HepG2 (cell line): ENCODE data around the gene MMD2. TPM values are rescaled to one million over a fixed set of nuclear protein-coding genes. Genes with fewer than 3 reads are reported as not detected.

ENCODE experiments used
- ATAC-seq: fragments of 200-7000 bp; cut with Tn5 transposase; 3 replicates; pipeline ENCODE4 v1.9.1; 2020; ENCODE audit warnings: mild to moderate bottlenecking, moderate library complexity
- BruUV-seq: library from RNA; stranded (reverse); fragments of 400-500 nt; replicated peaks from 2 replicates; lab custom pipeline; 2021; lab: Mats Ljungman, UMichigan
- CTCF ChIA-PET: fragments of 300-600 bp; formaldehyde crosslinking; extraction: SDS; loops from one replicate; lab custom pipeline; 2021; ENCODE audit warnings: low total read pairs, inconsistent platforms, low intra/inter-chr PET ratio; lab: Yijun Ruan, JAX
- POLR2A ChIA-PET: fragments of 350-600 bp; sonication (Branson Sonifier 250); formaldehyde crosslinking; loops from one replicate; lab custom pipeline; 2020; ENCODE audit warnings: antibody characterized with exemption, inconsistent platforms; lab: Yijun Ruan, JAX
- DNase-seq: peaks from one replicate; pipeline ENCODE4 v3.0.0-alpha.2; 2015; ENCODE audit warnings: low spot score
- FAIRE-seq: peaks from 3 replicates; lab custom pipeline; 2011; peaks lifted over from hg19 to GRCh38; lab: Jason Lieb, UNC
- H2AFZ ChIP-seq: one replicate; pipeline ENCODE4 v1.6.1; 2011; ENCODE audit warnings: low read length, inconsistent platforms
- H3K27ac ChIP-seq: fragments of 300-600 bp; 3 replicates; pipeline ENCODE4 v1.8.0; 2011; ENCODE audit warnings: mixed run types, mild to moderate bottlenecking, mixed read lengths, low read length, inconsistent platforms; ENCODE audit not compliant: insufficient read depth; ENCODE audit errors: extremely low read length
- H3K27me3 ChIP-seq, 2 experiments: fragments of 200-600 bp in 1 of 2; 2 replicates in 1 of 2; 3 replicates in 1 of 2; pipeline versions ENCODE4 v1.6.0 to v1.8.0; 2011; ENCODE audit warnings: low read length in 2 of 2, mild to moderate bottlenecking in 2 of 2, moderate library complexity in 2 of 2, inconsistent platforms in 1 of 2; ENCODE audit not compliant: insufficient read depth in 2 of 2, control insufficient read depth in 1 of 2
- H3K36me3 ChIP-seq, 2 experiments: fragments of 200-600 bp in 1 of 2; replicated peaks in 1 of 2; 2 replicates in 1 of 2; 3 replicates in 1 of 2; pipeline versions ENCODE4 v1.5.1 to v1.8.0; 2011; ENCODE audit warnings: low read length in 2 of 2, inconsistent platforms in 1 of 2; ENCODE audit not compliant: insufficient read depth in 2 of 2, control insufficient read depth in 1 of 2
- H3K4me1 ChIP-seq: 2 replicates; pipeline ENCODE4 v1.5.1; 2012; ENCODE audit warnings: low read length, inconsistent platforms; ENCODE audit not compliant: insufficient read depth
- H3K4me2 ChIP-seq: 2 replicates; pipeline ENCODE4 v1.6.0; 2011; ENCODE audit warnings: low read depth, low read length, inconsistent platforms
- H3K4me3 ChIP-seq, 3 experiments: fragments of 200-600 bp in 1 of 3; sonication (generic), shearing (Covaris generic) in 1 of 3; replicated peaks in 1 of 3; 2 replicates each; pipeline ENCODE4 v1.5.1; 2011 to 2016; ENCODE audit warnings: low read length in 3 of 3, inconsistent platforms in 2 of 3, low read depth in 2 of 3, mild to moderate bottlenecking in 2 of 3, control low read depth in 1 of 3, mixed read lengths in 1 of 3; ENCODE audit not compliant: insufficient read depth in 1 of 3
- H3K79me2 ChIP-seq: one replicate; pipeline ENCODE4 v1.6.1; 2011; ENCODE audit warnings: low read length, inconsistent platforms; ENCODE audit not compliant: insufficient read depth
- H3K9ac ChIP-seq: 2 replicates; pipeline ENCODE4 v1.6.0; 2011; ENCODE audit warnings: mild to moderate bottlenecking, low read depth, low read length, inconsistent platforms; ENCODE audit not compliant: insufficient read depth
- H3K9me3 ChIP-seq: 2 replicates; pipeline ENCODE4 v1.5.1; 2012; ENCODE audit warnings: mild to moderate bottlenecking, low read length
- H4K20me1 ChIP-seq: 2 replicates; pipeline ENCODE4 v1.6.0; 2011; ENCODE audit warnings: inconsistent platforms, mild to moderate bottlenecking, low read length, moderate library complexity; ENCODE audit not compliant: insufficient read depth
- CHCHD3 ChIP-seq: sonication (generic); formaldehyde crosslinking; IDR thresholded peaks from 2 replicates; pipeline ENCODE4 v1.8.0; 2022; ENCODE audit warnings: mild to moderate bottlenecking, missing genetic modification reagents, moderate library complexity
- ESRRA ChIP-seq: sonication (generic); formaldehyde crosslinking; IDR thresholded peaks from 2 replicates; pipeline ENCODE4 v1.5.1; 2020; ENCODE audit warnings: mild to moderate bottlenecking, low read depth, missing genetic modification reagents
- KMT2B ChIP-seq: IDR thresholded peaks from 2 replicates; pipeline ENCODE4 v1.6.1; 2016; ENCODE audit warnings: missing genetic modification reagents, missing compliant biosample characterization
- MTF2 ChIP-seq: sonication (generic); formaldehyde crosslinking; IDR thresholded peaks from 2 replicates; pipeline ENCODE4 v1.5.0; 2020; ENCODE audit warnings: missing genetic modification reagents, borderline replicate concordance
- NCOR1 ChIP-seq: fragments of 200-600 bp; sonication (generic); IDR thresholded peaks from 2 replicates; pipeline ENCODE4 v1.7.0; 2017; ENCODE audit warnings: antibody characterized with exemption, low read length, borderline replicate concordance
- NR2F2 ChIP-seq: IDR thresholded peaks from 2 replicates; pipeline ENCODE4 v1.6.1; 2012; ENCODE audit warnings: low read depth, inconsistent platforms, borderline replicate concordance
- POLR2A ChIP-seq, 2 experiments: IDR thresholded peaks; 2 replicates each; pipeline ENCODE4 v1.6.1; 2011; ENCODE audit warnings: low read depth in 2 of 2, low read length in 2 of 2, mild to moderate bottlenecking in 1 of 2, moderate library complexity in 1 of 2; ENCODE audit not compliant: insufficient read depth in 1 of 2
- RBAK ChIP-seq: sonication (generic); formaldehyde crosslinking; IDR thresholded peaks from 2 replicates; pipeline ENCODE4 v1.5.1; 2020; ENCODE audit warnings: mild to moderate bottlenecking, missing genetic modification reagents
- RBM39 ChIP-seq: fragments of 200-400 bp; formaldehyde crosslinking; IDR thresholded peaks from one replicate; pipeline ENCODE4 v1.6.1; 2018; ENCODE audit warnings: antibody characterized with exemption, mild to moderate bottlenecking, low read depth, low read length; ENCODE audit not compliant: poor library complexity, severe bottlenecking
- ZNF234 ChIP-seq: sonication (generic); formaldehyde crosslinking; conservative IDR thresholded peaks from 2 replicates; pipeline ENCODE4 v1.5.1; 2020; ENCODE audit warnings: mild to moderate bottlenecking, missing genetic modification reagents
- ZNF333 ChIP-seq: sonication (generic); formaldehyde crosslinking; IDR thresholded peaks from 2 replicates; pipeline ENCODE4 v1.4.0; 2020; ENCODE audit warnings: mild to moderate bottlenecking, missing genetic modification reagents, borderline replicate concordance
- ZNF431 ChIP-seq: sonication (generic); formaldehyde crosslinking; IDR thresholded peaks from 2 replicates; pipeline ENCODE4 v1.9.0; 2022; ENCODE audit warnings: missing genetic modification reagents, low read depth, mild to moderate bottlenecking, borderline replicate concordance
- ZNF451 ChIP-seq: sonication (generic); formaldehyde crosslinking; IDR thresholded peaks from 2 replicates; pipeline ENCODE4 v1.5.0; 2020; ENCODE audit warnings: mild to moderate bottlenecking, missing genetic modification reagents
- ZNF496 ChIP-seq: sonication (generic); formaldehyde crosslinking; IDR thresholded peaks from 2 replicates; pipeline ENCODE4 v1.8.1; 2023; ENCODE audit warnings: mild to moderate bottlenecking, moderate library complexity, missing genetic modification reagents; ENCODE audit not compliant: insufficient replicate concordance
- ZNF501 ChIP-seq: sonication (generic); formaldehyde crosslinking; IDR thresholded peaks from 2 replicates; pipeline ENCODE4 v1.5.1; 2020; ENCODE audit warnings: mild to moderate bottlenecking, moderate library complexity, missing genetic modification reagents
- ZNF557 ChIP-seq: sonication (generic); formaldehyde crosslinking; IDR thresholded peaks from 2 replicates; pipeline ENCODE4 v1.4.0; 2020; ENCODE audit warnings: missing genetic modification reagents
- ZNF570 ChIP-seq: sonication (generic); formaldehyde crosslinking; IDR thresholded peaks from 2 replicates; pipeline ENCODE4 v1.4.0; 2020; ENCODE audit warnings: mild to moderate bottlenecking, missing genetic modification reagents, borderline replicate concordance
- ZNF776 ChIP-seq: sonication (generic); formaldehyde crosslinking; IDR thresholded peaks from 2 replicates; pipeline ENCODE4 v1.4.0; 2020; ENCODE audit warnings: mild to moderate bottlenecking, missing genetic modification reagents
- WGBS: methylation state at CpG from one replicate; pipeline ENCODE4 v1.1.6; 2017; ENCODE audit warnings: low lambda C conversion rate; 5-methylcytosine and 5-hydroxymethylcytosine counted together
- in situ Hi-C: cut with HindIII; loops from 2 replicates; pipeline ENCODE4 v1.10.0; 2017; ENCODE audit warnings: low pct_unique_long_range_greater_than_20kb; ENCODE audit not compliant: extremely low pct_ligation_motif_present
- intact Hi-C: fragments of 100-400 bp; cut with micrococcal nuclease; formaldehyde crosslinking; loops from one replicate; pipeline ENCODE4 v1.10.0; 2022; ENCODE audit not compliant: unreplicated experiment
- polyA plus RNA-seq, 8 experiments: library from polyadenylated mRNA; depleted of rRNA in 3 of 8; stranded (reverse) in 7 of 8; unstranded in 1 of 8; fragments of >200 nt; fragmentation: Illumina TruSeq in 4 of 8; extraction: Trizol in 4 of 8; gene quantifications; 2 replicates each; pipeline versions ENCODE4 v1.2.1 to v1.2.3, GENCODE V29; 2011 to 2016; ENCODE audit warnings: low read depth in 4 of 8, missing spikeins in 1 of 8, mixed read lengths in 1 of 8; ENCODE audit not compliant: insufficient read depth in 1 of 8
- total RNA-seq, 5 experiments: library from RNA; depleted of rRNA; stranded (reverse); fragments of >200 nt; fragmentation: Illumina TruSeq; extraction: Trizol; gene quantifications; 2 replicates each; pipeline ENCODE4 v1.2.3, GENCODE V29; 2016; ENCODE audit warnings: low read depth in 1 of 5
- TF ChIP-seq, protein P1 (sequence below): fragments of 450-650 bp; IDR thresholded peaks from 2 replicates; pipeline ENCODE4 v1.6.1; 2017
- TF ChIP-seq, protein P2 (sequence below): sonication (generic); IDR thresholded peaks from 2 replicates; pipeline ENCODE4 v1.6.1; 2016; ENCODE audit warnings: low read depth, borderline replicate concordance
- TF ChIP-seq, protein P3 (sequence below): sonication (generic); formaldehyde crosslinking; IDR thresholded peaks from 2 replicates; pipeline ENCODE4 v1.9.0; 2021; ENCODE audit warnings: missing genetic modification reagents, borderline replicate concordance
- TF ChIP-seq, protein P4 (sequence below): sonication (generic); formaldehyde crosslinking; IDR thresholded peaks from 2 replicates; pipeline ENCODE4 v1.5.0; 2020; ENCODE audit warnings: missing genetic modification reagents, mild to moderate bottlenecking, borderline replicate concordance

Gene MMD2
- total and polyA plus RNA-seq, 2 of the 13 experiments (the other 11 are each of a cell fraction or from before 2014, with no cell fraction given): not detected

DNA sequence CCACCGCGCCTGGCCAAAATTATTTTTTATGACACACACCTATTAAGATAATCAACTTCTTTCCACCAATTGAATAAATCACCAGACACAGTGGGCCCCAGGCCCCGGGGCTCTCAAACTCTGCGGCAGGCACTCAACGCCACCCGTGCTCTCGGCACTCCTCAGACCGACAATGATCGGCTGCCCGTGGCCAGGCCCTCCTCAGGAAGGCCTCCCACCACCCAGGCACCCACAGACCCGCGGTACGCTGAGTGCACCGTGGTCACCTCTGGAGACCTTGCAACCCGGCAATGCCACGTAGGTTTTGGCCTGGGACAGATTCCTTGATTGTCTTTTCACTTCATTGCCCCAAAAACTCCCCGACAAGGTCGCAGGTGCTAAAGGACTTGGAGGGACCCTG is 82.4 kb downstream of the MMD2 start (continued):
- TF ChIP-seq KMT2B (no peak), ZNF496 (CRISPR knock-in tag) (no peak), ZNF333 (CRISPR knock-in tag) (no peak), RBM39 (no peak), ESRRA (CRISPR knock-in tag) (no peak), ZNF776 (CRISPR knock-in tag) (no peak), ZNF431 (no peak), NR2F2 (no peak), NCOR1 (no peak), POLR2A (IDR thresholded peaks at IDR 0.05; ENCODE audit: insufficient read depth in 1 of 2, low read depth in 2 of 2, low read length in 2 of 2) (no peak), MTF2 (CRISPR knock-in tag) (no peak), ZNF451 (CRISPR knock-in tag) (no peak)
- TF ChIP-seq, protein P1, sequence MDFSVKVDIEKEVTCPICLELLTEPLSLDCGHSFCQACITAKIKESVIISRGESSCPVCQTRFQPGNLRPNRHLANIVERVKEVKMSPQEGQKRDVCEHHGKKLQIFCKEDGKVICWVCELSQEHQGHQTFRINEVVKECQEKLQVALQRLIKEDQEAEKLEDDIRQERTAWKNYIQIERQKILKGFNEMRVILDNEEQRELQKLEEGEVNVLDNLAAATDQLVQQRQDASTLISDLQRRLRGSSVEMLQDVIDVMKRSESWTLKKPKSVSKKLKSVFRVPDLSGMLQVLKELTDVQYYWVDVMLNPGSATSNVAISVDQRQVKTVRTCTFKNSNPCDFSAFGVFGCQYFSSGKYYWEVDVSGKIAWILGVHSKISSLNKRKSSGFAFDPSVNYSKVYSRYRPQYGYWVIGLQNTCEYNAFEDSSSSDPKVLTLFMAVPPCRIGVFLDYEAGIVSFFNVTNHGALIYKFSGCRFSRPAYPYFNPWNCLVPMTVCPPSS: no peak
- TF ChIP-seq, protein P2, sequence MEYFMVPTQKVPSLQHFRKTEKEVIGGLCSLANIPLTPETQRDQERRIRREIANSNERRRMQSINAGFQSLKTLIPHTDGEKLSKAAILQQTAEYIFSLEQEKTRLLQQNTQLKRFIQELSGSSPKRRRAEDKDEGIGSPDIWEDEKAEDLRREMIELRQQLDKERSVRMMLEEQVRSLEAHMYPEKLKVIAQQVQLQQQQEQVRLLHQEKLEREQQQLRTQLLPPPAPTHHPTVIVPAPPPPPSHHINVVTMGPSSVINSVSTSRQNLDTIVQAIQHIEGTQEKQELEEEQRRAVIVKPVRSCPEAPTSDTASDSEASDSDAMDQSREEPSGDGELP: no peak

DNA sequence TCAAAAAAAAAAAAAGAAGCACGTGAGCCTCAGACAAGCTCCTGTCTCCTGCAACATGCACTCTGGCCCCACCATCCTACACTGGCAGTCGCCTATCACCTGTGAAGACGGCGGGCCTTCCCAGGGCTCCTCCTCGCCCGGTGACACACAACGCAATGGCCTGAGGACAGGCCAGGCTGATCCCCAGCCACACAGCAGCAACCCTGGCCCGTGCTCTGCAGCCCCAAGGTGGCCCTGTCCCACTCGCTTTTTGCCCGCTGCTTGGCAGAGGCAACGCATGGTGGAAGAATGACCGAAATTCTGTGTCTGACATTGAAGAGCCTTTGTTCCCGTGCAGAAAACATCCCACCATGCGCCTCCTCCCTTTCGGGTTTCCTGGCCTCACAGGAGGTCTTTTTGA is 83.6 kb downstream of the MMD2 start:
- H3K4me2 ChIP-seq: no peak overlapping the region
- no peaks in the 10 kb centered on the region for H4K20me1 ChIP-seq
- H3K9me3 ChIP-seq: no peaks in the 10 kb centered on the region
- H3K79me2 ChIP-seq: no peaks in the 10 kb centered on the region
- DNase-seq: no peak
- in situ Hi-C loops (no loop called here), intact Hi-C loops (no loop called here)
- POLR2A ChIA-PET: no interaction called here
- no peak overlapping the region for H3K9ac ChIP-seq
- BruUV-seq: no TSS peak
- CTCF ChIA-PET: no interaction called here
- ATAC-seq: no peak
- FAIRE-seq: no peak
- H3K27me3 ChIP-seq: peaks cover 8 to 51% of the 10 kb centered on the region in 2 experiments
- H3K4me1 ChIP-seq: peaks cover 13% of the 10 kb centered on the region
- no peaks in the 10 kb centered on the region for H3K36me3 ChIP-seq
- H2AFZ ChIP-seq: no peak overlapping the region
- H3K27ac ChIP-seq: no peak overlapping the region
- 33% methylated on average over 8 of the region's 15 CpGs for WGBS
- no peak overlapping the region for H3K4me3 ChIP-seq
- TF ChIP-seq, protein P3, sequence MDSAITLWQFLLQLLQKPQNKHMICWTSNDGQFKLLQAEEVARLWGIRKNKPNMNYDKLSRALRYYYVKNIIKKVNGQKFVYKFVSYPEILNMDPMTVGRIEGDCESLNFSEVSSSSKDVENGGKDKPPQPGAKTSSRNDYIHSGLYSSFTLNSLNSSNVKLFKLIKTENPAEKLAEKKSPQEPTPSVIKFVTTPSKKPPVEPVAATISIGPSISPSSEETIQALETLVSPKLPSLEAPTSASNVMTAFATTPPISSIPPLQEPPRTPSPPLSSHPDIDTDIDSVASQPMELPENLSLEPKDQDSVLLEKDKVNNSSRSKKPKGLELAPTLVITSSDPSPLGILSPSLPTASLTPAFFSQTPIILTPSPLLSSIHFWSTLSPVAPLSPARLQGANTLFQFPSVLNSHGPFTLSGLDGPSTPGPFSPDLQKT (CRISPR knock-in tag): no peak
- TF ChIP-seq ZNF501 (CRISPR knock-in tag) (no peak), ZNF234 (CRISPR knock-in tag) (no peak), CHCHD3 (no peak), ZNF570 (CRISPR knock-in tag) (no peak), ZNF557 (CRISPR knock-in tag) (no peak), RBAK (CRISPR knock-in tag) (no peak)
- TF ChIP-seq, protein P4, sequence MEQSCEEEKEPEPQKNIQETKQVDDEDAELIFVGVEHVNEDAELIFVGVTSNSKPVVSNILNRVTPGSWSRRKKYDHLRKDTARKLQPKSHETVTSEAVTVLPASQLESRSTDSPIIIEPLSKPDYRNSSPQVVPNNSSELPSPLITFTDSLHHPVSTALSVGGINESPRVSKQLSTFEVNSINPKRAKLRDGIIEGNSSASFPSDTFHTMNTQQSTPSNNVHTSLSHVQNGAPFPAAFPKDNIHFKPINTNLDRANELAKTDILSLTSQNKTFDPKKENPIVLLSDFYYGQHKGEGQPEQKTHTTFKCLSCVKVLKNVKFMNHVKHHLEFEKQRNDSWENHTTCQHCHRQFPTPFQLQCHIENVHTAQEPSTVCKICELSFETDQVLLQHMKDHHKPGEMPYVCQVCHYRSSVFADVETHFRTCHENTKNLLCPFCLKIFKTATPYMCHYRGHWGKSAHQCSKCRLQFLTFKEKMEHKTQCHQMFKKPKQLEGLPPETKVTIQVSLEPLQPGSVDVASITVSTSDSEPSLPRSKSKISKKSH (CRISPR knock-in tag): no peak
